MM.1S (cell line): ENCODE results near the gene GBGT1.
"Not testable (repeated sequence)": the region's sequence is repeated elsewhere in the genome, so short reads cannot be mapped to it uniquely, and the experiment has no call there.

Source experiments
- DNase-seq: peaks from one replicate; pipeline ENCODE4 v3.0.0-alpha.2; 2015
- H2AFZ ChIP-seq: fragments of 300-600 bp; sonication (generic); 2 replicates; pipeline ENCODE4 v1.6.0; 2016; ENCODE audit warnings: antibody characterized with exemption, low read length
- H3F3A ChIP-seq: fragments of 300-600 bp; sonication (generic); 2 replicates; pipeline ENCODE4 v1.6.1; 2016; ENCODE audit warnings: mild to moderate bottlenecking, antibody characterized with exemption, low read length, moderate library complexity, mixed read lengths; ENCODE audit not compliant: insufficient read depth
- H3K27ac ChIP-seq: fragments of 300-600 bp; sonication (generic); 2 replicates; pipeline ENCODE4 v1.5.1; 2016; ENCODE audit warnings: mild to moderate bottlenecking, low read length
- H3K27me3 ChIP-seq: fragments of 300-600 bp; sonication (generic); replicated peaks from 2 replicates; pipeline ENCODE4 v1.6.0; 2016; ENCODE audit warnings: low read length; ENCODE audit not compliant: insufficient read depth
- H3K36me3 ChIP-seq: fragments of 300-600 bp; sonication (generic); replicated peaks from 2 replicates; pipeline ENCODE4 v1.6.1; 2016; ENCODE audit warnings: mild to moderate bottlenecking, low read length, mixed read lengths; ENCODE audit not compliant: insufficient read depth
- H3K4me1 ChIP-seq: fragments of 300-600 bp; sonication (generic); 2 replicates; pipeline ENCODE4 v1.6.1; 2016; ENCODE audit warnings: low read length, mixed read lengths
- H3K4me2 ChIP-seq: fragments of 300-600 bp; sonication (generic); 2 replicates; pipeline ENCODE4 v1.6.0; 2016; ENCODE audit warnings: low read depth, low read length
- H3K4me3 ChIP-seq: fragments of 300-600 bp; sonication (generic); 2 replicates; pipeline ENCODE4 v1.5.1; 2016; ENCODE audit warnings: low read length, mixed read lengths
- H3K79me2 ChIP-seq: fragments of 300-600 bp; sonication (generic); 2 replicates; pipeline ENCODE4 v1.6.1; 2016; ENCODE audit warnings: mixed run types, low read length, mixed read lengths
- H3K9ac ChIP-seq: fragments of 300-600 bp; sonication (generic); 2 replicates; pipeline ENCODE4 v1.6.1; 2016; ENCODE audit warnings: low read length, mixed read lengths
- H3K9me2 ChIP-seq: fragments of 300-600 bp; sonication (generic); replicated peaks from 2 replicates; pipeline ENCODE4 v1.6.1; 2016; ENCODE audit warnings: mild to moderate bottlenecking, low read length, mixed read lengths; ENCODE audit not compliant: insufficient read depth
- H3K9me3 ChIP-seq: fragments of 300-600 bp; sonication (generic); replicated peaks from 2 replicates; pipeline ENCODE4 v1.6.1; 2016; ENCODE audit warnings: mild to moderate bottlenecking, low read length, mixed read lengths; ENCODE audit not compliant: insufficient read depth
- H4K20me1 ChIP-seq: fragments of 300-600 bp; sonication (generic); 2 replicates; pipeline ENCODE4 v1.6.1; 2016; ENCODE audit warnings: mild to moderate bottlenecking, low read length, moderate library complexity, mixed read lengths; ENCODE audit not compliant: insufficient read depth
- CTCF ChIP-seq: fragments of 300-600 bp; sonication (generic); IDR thresholded peaks from 2 replicates; pipeline ENCODE4 v1.5.1; 2016; ENCODE audit warnings: antibody characterized with exemption, low read length, mixed read lengths
- EZH2 ChIP-seq: fragments of 300-600 bp; sonication (generic); optimal IDR thresholded peaks from 2 replicates; pipeline ENCODE3; 2017; ENCODE audit warnings: low read depth, mild to moderate bottlenecking, antibody characterized with exemption, low read length, mixed read lengths
- EZH2phosphoT487 ChIP-seq: fragments of 300-600 bp; sonication (generic); IDR thresholded peaks from 2 replicates; pipeline ENCODE4 v1.6.1; 2018; ENCODE audit warnings: antibody characterized with exemption, low read length

GBGT1 gene

GRCh38 chr9:133205996-133206931 is 42.5 kb upstream of the GBGT1 start:
- H3K4me1 ChIP-seq: no peaks in the 10 kb centered on the region
- TF ChIP-seq CTCF: no peak
- TF ChIP-seq EZH2: no peak
- TF ChIP-seq EZH2phosphoT487: no peak
- no peaks in the 10 kb centered on the region for H3K9me3 ChIP-seq
- H3K9me2 ChIP-seq: no peaks in the 10 kb centered on the region
- H3K27me3 ChIP-seq: peaks cover 73% of the 10 kb centered on the region
- no peak overlapping the region for H2AFZ ChIP-seq
- H3K9ac ChIP-seq: no peak overlapping the region
- DNase-seq: no peak
- H3K27ac ChIP-seq: no peak overlapping the region
- no peaks in the 10 kb centered on the region for H3K36me3 ChIP-seq
- no peaks in the 10 kb centered on the region for H3F3A ChIP-seq
- no peaks in the 10 kb centered on the region for H3K79me2 ChIP-seq
- H3K4me3 ChIP-seq: no peak overlapping the region
- H3K4me2 ChIP-seq: no peak overlapping the region
- no peaks in the 10 kb centered on the region for H4K20me1 ChIP-seq

- not testable (repeated sequence) for H3K36me3 ChIP-seq, DNase-seq, H3K79me2 ChIP-seq, H3K9me2 ChIP-seq, H3K4me1 ChIP-seq, H3K4me3 ChIP-seq, H3K4me2 ChIP-seq, H3K9me3 ChIP-seq, H3K9ac ChIP-seq, H4K20me1 ChIP-seq, H3F3A ChIP-seq, H3K27ac ChIP-seq, H2AFZ ChIP-seq
- peaks cover 73% of the 10 kb centered on the region for H3K27me3 ChIP-seq
These were observed 41.8 kb upstream of the GBGT1 start for GRCh38 chr9:133205481-133205887.

- H3K36me3 ChIP-seq: no peaks in the 10 kb centered on the region
- TF ChIP-seq EZH2phosphoT487 (no peak), EZH2 (no peak), CTCF (no peak)
- no peaks in the 10 kb centered on the region for H3K4me1 ChIP-seq
- no peaks in the 10 kb centered on the region for H4K20me1 ChIP-seq
- H3K4me3 ChIP-seq: no peak overlapping the region
- no peak overlapping the region for H3K9ac ChIP-seq
- H3K9me3 ChIP-seq: no peaks in the 10 kb centered on the region
- H3K79me2 ChIP-seq: no peaks in the 10 kb centered on the region
- H3K4me2 ChIP-seq: no peak overlapping the region
- no peaks in the 10 kb centered on the region for H3F3A ChIP-seq
- no peak for DNase-seq
- H3K27me3 ChIP-seq: peaks cover 73% of the 10 kb centered on the region
- H3K9me2 ChIP-seq: no peaks in the 10 kb centered on the region
- no peak overlapping the region for H3K27ac ChIP-seq
- no peak overlapping the region for H2AFZ ChIP-seq
These were observed 41.3 kb upstream of the GBGT1 start for GRCh38 chr9:133204993-133205336.

GRCh38 chr9:133204335-133204992 is 40.8 kb upstream of the GBGT1 start:
- H3K4me1 ChIP-seq: no peaks in the 10 kb centered on the region
- H3K9me2 ChIP-seq: no peaks in the 10 kb centered on the region
- no peak for DNase-seq
- no peaks in the 10 kb centered on the region for H3K9me3 ChIP-seq
- H3F3A ChIP-seq: no peaks in the 10 kb centered on the region
- no peaks in the 10 kb centered on the region for H3K36me3 ChIP-seq
- TF ChIP-seq EZH2 (no peak), CTCF (no peak), EZH2phosphoT487 (no peak)
- H3K27me3 ChIP-seq: peaks cover 74% of the 10 kb centered on the region
- no peaks in the 10 kb centered on the region for H4K20me1 ChIP-seq
- H3K79me2 ChIP-seq: no peaks in the 10 kb centered on the region
- no peak overlapping the region for H3K4me2 ChIP-seq
- no peak overlapping the region for H3K4me3 ChIP-seq
- no peak overlapping the region for H3K9ac ChIP-seq
- H3K27ac ChIP-seq: no peak overlapping the region
- no peak overlapping the region for H2AFZ ChIP-seq
